GM18502 (cell line): ENCODE measurements around the gene PPP4R3A.
A peak's percentile ranks its signal among the peaks of the same experiment; 100 is the strongest.

Experiments
- ATAC-seq: cut with Tn5 transposase; IDR thresholded peaks from one replicate; pipeline ENCODE4 v1.9.1; 2021; ENCODE audit warnings: mild to moderate bottlenecking; ENCODE audit not compliant: unreplicated experiment, poor library complexity

The PPP4R3A gene

GRCh38 chr14:91508105-91508504 lies 2.0 kb downstream of the PPP4R3A start:
- ATAC-seq: no peak

GRCh38 chr14:91506226-91506625 lies 3.9 kb downstream of the PPP4R3A start:
- ATAC-seq: no peak

GRCh38 chr14:91503000-91503504 lies 7.1 kb downstream of the PPP4R3A start:
- no peak for ATAC-seq

- no peak for ATAC-seq
Measured at GRCh38 chr14:91501951-91502930, 7.9 kb downstream of the PPP4R3A start.

GRCh38 chr14:91501348-91501747 lies 8.8 kb downstream of the PPP4R3A start:
- no peak for ATAC-seq

- no peak for ATAC-seq
Measured at GRCh38 chr14:91496790-91497189, 13.3 kb downstream of the PPP4R3A start.

- ATAC-seq: peak; percentile 47
Measured at GRCh38 chr14:91494392-91495065, 15.6 kb downstream of the PPP4R3A start.

- ATAC-seq: no peak
Measured at GRCh38 chr14:91493169-91493568, 16.9 kb downstream of the PPP4R3A start.

GRCh38 chr14:91484744-91485143 lies 25.4 kb downstream of the PPP4R3A start:
- no peak for ATAC-seq

- ATAC-seq: no peak
Measured at GRCh38 chr14:91484186-91484585, 25.9 kb downstream of the PPP4R3A start.

GRCh38 chr14:91482263-91483013 lies 27.7 kb downstream of the PPP4R3A start:
- no peak for ATAC-seq

GRCh38 chr14:91477388-91477787 lies 32.7 kb downstream of the PPP4R3A start:
- ATAC-seq: no peak

- ATAC-seq: no peak
Measured at GRCh38 chr14:91473046-91473445, 37.1 kb downstream of the PPP4R3A start.

- no peak for ATAC-seq
Measured at GRCh38 chr14:91470216-91470615, 39.9 kb downstream of the PPP4R3A start.

GRCh38 chr14:91466192-91466591 lies 43.9 kb downstream of the PPP4R3A start:
- no peak for ATAC-seq

GRCh38 chr14:91464615-91465205 lies 45.4 kb downstream of the PPP4R3A start:
- ATAC-seq: no peak

GRCh38 chr14:91458612-91459011 lies 51.5 kb downstream of the PPP4R3A start:
- no peak for ATAC-seq

GRCh38 chr14:91456283-91456682 lies 53.8 kb downstream of the PPP4R3A start:
- no peak for ATAC-seq

- ATAC-seq: no peak
Measured at GRCh38 chr14:91454580-91454979, 55.5 kb downstream of the PPP4R3A start.

GRCh38 chr14:91454155-91454554 lies 56.0 kb downstream of the PPP4R3A start:
- ATAC-seq: no peak
